ENCODE measurements around the gene NEURL1B.

The NEURL1B gene

DNA sequence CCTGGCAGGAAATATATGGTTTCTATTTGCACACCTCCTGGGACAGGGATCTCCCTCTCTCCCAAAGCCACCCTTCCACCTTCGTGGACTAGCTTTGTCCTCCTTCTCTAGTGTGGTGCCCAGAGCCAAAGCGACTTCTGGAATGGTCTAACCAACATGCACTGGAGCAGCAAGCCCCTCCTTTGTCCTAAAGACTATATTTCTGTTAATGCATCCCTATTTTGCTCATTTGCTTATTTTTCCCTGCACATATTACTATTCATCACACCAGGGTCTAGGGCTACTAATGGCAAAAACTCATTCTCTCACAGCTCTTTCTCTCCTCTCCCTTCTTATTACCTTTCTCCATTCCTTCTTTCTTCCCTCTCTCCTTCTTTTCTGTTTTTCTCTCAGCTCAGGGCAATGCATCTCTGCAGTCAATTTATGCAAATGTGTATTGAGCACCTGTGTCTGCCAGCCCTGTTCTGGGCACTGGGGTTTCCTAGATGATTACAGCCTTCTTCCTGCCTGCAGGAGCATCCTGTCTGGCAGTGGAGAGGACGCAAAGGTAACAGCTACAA lies 2.8 kb upstream of the NEURL1B start:
- TF ChIP-seq, protein P1, sequence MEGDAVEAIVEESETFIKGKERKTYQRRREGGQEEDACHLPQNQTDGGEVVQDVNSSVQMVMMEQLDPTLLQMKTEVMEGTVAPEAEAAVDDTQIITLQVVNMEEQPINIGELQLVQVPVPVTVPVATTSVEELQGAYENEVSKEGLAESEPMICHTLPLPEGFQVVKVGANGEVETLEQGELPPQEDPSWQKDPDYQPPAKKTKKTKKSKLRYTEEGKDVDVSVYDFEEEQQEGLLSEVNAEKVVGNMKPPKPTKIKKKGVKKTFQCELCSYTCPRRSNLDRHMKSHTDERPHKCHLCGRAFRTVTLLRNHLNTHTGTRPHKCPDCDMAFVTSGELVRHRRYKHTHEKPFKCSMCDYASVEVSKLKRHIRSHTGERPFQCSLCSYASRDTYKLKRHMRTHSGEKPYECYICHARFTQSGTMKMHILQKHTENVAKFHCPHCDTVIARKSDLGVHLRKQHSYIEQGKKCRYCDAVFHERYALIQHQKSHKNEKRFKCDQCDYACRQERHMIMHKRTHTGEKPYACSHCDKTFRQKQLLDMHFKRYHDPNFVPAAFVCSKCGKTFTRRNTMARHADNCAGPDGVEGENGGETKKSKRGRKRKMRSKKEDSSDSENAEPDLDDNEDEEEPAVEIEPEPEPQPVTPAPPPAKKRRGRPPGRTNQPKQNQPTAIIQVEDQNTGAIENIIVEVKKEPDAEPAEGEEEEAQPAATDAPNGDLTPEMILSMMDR (IDR thresholded peaks at IDR 0.05; ENCODE audit: insufficient read depth, missing control alignments), result no peak
- FAIRE-seq, result no peak

DNA sequence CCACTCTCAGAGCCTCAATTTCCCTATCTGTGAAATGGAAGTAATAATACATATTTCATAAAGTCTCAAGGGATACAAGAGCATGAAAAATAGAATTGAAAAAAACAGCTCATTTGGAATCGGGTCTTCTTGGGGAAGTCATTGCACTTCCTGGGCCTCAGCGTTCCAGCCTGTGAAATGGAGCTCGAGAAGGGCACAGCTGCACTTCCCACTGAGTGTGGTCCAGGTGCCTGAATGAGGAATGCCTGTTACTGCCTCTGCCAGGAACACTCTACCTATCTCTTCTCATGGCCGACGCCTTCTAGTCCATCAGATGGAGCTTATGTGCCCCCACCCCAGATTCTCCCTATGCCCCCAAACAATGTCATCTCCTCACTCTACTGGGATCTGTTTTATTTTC lies 924 bp upstream of the NEURL1B start:
- TF ChIP-seq, protein P1 (IDR thresholded peaks at IDR 0.05; ENCODE audit: insufficient read depth, missing control alignments), result no peak
- FAIRE-seq, result no peak
- DNase-seq (ENCODE audit: insufficient read length, low spot score), result no peak

More for the DNA sequence above, 2.8 kb upstream of the NEURL1B start:
- peak; percentile 0 for DNase-seq (ENCODE audit: insufficient read length, low spot score)

DNA sequence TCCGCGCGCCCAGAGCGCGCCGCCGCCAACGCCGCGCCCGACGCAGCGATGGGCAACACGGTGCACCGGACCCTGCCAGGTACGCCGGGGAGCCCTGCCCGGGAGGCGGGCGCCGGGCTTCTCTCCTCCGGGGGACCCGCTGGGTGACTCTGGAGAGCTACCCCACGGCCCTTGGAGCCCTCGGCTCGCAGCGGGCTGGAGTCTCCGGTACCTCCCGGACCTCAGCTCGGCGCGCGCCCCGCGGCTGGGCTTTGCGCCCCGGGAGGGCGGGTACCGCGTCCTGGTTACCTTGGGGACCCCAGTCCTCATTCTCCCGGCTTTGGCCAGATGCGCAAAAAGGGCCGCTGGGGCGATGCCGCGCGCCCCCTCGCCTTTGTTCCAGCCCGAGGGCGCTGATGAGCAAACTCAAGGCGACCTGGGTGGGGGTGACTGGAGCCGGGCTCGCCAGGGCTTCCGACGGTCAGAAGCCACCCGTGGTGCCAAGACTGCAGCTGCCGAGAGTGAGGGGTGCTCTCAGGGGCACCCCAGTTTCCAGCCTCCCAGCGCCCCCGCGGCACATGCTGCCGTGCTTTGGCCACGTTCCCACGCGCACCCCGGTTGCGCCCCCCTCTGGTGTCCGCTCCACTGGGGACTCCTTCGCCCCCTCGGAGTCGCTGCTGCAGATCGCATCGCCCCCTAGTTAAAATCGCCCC lies 442 bp downstream of the NEURL1B start:
- no peak for DNase-seq (ENCODE audit: insufficient read length, low spot score)
- no peak for FAIRE-seq
- TF ChIP-seq, protein P1 (IDR thresholded peaks at IDR 0.05; ENCODE audit: insufficient read depth, missing control alignments), result no peak

DNA sequence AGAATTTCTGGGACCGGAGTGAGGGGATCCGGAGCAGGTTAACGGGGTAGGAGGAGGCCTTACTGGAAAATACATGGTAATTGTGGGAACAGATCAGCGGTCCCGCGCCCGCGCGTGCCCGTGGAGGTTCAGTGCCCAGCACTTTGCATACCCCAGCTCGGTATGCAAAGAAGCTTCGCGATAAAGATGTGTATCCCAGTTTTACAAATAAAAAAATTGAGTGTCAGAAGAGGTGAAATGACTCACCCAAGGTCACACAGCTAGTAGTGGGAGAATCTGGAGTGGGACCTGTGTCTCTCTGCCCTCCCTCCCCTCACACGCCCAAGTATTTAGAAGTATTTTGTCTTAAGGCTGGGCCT lies 967 bp downstream of the NEURL1B start:
- FAIRE-seq (no peak), DNase-seq (ENCODE audit: insufficient read length, low spot score) (no peak)
- TF ChIP-seq, protein P1 (IDR thresholded peaks at IDR 0.05; ENCODE audit: insufficient read depth, missing control alignments), result no peak

DNA sequence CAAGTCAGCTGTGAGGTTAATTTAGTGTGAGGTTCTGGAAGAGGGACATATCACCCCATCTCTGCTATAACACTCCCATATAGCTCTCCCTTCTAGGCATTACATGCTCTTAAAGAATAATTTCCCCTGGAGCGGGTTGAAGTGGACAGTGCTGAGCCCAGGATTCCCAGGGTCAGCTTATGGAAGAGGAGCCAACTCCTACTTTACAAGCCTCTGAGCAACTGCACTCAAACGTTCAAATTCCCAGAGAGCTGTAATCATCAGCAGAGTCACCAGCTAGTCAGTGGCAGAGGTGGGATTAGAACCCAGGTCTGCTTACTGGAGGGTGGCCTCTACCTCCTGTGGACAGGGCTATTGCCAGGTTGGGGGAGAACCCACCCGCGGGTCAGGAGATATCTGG lies 1.4 kb downstream of the NEURL1B start:
- no peak for FAIRE-seq
- TF ChIP-seq, protein P1 (IDR thresholded peaks at IDR 0.05; ENCODE audit: insufficient read depth, missing control alignments), result no peak
- DNase-seq (ENCODE audit: insufficient read length, low spot score), result no peak

DNA sequence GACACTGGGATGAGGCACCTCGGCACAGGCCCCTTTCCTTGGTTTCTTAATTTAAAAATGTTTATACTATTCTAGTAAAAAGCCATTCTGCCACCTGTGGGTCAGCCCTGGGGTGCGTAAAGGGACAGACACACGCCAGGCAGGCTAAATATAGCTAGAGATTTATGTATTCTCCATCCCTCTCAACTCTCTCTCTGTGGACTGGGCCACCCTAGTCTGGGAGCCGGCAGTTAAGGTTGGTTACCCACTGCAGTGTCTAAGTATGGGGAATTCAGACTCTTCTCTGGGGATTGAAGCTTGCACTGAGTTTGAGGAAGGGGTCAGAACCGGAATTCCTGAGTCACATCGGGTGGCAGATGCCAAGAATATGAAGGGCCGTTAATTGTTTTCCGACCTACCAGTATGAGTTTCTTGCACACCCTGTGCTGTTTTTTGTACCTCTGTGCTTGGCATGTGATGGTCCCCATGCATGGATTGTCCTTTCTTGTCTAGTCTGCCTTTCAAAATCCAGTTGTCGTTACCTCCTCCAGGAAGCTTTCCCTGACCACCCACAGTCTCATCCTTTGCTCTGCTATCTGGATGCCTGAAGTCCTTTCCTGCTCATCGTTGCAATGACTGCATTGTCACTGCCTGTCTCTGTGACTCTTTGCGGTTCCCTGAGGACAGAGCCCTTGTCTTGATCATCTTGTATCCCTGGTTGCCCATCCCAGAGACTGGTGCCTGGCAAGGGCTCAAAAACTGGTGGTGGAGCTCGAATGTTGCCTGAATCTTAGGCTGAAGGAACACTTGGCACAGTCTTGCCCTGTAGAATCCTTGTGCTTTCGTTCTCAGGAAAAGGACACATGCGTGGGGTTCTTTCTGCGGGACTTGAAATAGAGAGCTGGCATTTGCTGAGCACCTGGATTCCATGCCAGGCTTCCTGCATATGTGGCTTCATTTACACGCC lies 2.1 kb downstream of the NEURL1B start:
- TF ChIP-seq, protein P1 (IDR thresholded peaks at IDR 0.05; ENCODE audit: insufficient read depth, missing control alignments), result no peak
- DNase-seq (ENCODE audit: insufficient read length, low spot score), result no peak
- no peak for FAIRE-seq

Measured in D721Med (cell line).